GM12875 (cell line): ENCODE measurements around the gene UBE4A.

Source experiments
- H3K4me3 ChIP-seq: one replicate; pipeline ENCODE4 v1.5.1; 2011; ENCODE audit warnings: low read depth, low read length, control low read depth
- CTCF ChIP-seq: IDR thresholded peaks from 2 replicates; pipeline ENCODE4 v1.5.1; 2011; ENCODE audit warnings: low read depth, mild to moderate bottlenecking, control low read depth, inconsistent platforms, low read length, moderate library complexity, borderline replicate concordance; ENCODE audit not compliant: insufficient read depth

UBE4A gene

DNA sequence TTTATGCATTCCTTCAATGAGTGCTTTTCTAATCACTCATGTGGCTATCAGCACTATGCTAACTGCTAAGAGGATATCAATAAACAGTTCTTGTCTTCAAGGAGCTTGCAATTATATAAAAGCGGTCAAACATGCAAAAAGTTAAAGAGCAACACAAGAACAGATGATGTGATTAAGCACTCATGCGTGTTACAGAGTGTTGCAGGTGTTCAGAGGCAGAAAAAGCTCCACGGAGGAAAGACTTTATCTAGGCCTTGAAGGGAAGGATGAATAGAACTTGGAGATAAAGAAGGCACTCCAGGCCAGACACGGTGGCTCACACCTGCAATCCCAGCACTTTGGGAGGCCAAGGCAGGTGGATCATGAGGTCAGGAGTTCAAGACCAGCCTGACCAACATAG lies 41.3 kb upstream of the UBE4A start:
- H3K4me3 ChIP-seq, result no peak overlapping the region
- no peak for TF ChIP-seq CTCF

- no peak for TF ChIP-seq CTCF
- no peak overlapping the region for H3K4me3 ChIP-seq
These were observed 40.6 kb upstream of the UBE4A start for GRCh38 chr11:118318581-118319336.

DNA sequence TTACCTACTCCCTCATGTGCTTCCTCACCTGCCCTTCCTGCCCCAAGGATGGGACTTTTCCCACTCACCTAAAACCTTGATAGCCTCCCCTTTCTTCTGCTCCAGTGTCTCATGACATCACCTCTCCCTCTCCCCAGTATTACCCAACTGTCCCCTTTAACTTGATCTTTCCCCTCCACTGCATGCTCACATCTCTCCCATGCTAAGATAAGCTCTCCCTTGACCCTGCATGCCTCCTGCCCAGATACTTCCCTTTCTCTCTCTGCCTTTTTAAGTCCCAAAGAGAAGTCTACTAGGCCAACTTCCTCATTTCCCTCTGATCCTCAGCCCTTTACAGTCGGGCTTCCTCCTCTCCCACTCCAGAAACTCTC lies 40.1 kb upstream of the UBE4A start:
- no peak overlapping the region for H3K4me3 ChIP-seq
- TF ChIP-seq CTCF, result no peak

DNA sequence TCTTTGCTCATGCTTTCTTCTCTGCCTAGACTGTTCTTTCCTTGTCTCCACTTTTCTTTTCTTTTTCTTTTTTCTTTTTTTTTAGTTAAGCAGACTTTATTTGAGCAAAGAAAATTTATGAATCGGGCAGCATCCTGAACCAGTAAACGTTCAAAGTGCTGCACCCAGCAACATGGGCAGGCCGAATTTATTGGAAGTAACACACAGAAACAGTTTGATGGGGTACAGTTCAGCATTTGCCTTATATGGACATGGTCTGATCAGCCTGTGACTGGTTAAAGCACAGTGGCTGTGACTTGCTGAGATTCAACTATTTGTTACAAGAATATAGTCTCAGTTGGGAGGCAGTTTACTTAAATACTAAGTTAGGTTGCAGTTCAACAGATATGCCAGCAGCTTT lies 38.9 kb upstream of the UBE4A start:
- no peak for TF ChIP-seq CTCF
- H3K4me3 ChIP-seq, result no peak overlapping the region

- no peak overlapping the region for H3K4me3 ChIP-seq
- TF ChIP-seq CTCF, result no peak
These were observed 37.9 kb upstream of the UBE4A start for GRCh38 chr11:118321386-118322082.

DNA sequence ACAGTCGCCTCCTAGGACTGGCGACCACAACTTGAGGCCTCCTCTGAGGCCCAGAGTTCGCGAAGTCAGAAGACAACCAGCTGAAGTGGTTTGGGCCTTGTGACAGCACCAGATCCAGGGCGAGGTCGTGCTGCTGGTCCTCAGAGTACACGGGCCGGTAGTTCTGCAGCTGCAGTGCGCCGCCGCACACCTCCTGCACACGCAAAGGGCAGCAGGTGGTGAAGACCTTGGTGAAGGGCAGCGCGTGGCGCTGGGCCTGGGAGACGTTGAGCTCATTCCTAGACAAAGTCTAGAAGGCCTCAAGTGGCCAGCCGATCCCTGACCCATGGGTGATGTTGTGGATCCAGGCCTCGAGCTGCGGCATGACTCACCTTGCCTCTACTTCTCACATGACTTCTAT lies 36.7 kb upstream of the UBE4A start:
- TF ChIP-seq CTCF, result no peak
- H3K4me3 ChIP-seq, result no peak overlapping the region

DNA sequence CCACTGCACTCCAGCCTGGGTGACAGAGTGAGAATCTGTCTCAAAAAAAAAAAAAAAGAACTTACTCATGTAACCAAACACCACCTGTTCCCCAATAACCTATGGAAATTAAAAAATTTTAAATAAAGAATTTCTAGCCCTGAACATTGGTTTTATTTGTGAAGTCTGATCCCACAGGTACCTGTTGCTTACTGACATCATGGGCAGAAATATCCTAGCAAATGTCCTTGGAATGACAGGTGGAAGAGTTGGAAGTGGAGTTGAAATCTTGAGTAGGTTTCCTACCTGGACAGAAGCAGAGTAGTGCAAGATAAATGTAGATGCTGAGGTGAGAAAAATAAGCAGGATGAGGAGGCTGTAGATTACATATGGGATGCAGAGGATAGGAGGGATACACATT lies 34.1 kb upstream of the UBE4A start:
- H3K4me3 ChIP-seq, result no peak overlapping the region
- no peak for TF ChIP-seq CTCF
